ENCODE measurements around the gene BRINP1.

The BRINP1 gene

DNA sequence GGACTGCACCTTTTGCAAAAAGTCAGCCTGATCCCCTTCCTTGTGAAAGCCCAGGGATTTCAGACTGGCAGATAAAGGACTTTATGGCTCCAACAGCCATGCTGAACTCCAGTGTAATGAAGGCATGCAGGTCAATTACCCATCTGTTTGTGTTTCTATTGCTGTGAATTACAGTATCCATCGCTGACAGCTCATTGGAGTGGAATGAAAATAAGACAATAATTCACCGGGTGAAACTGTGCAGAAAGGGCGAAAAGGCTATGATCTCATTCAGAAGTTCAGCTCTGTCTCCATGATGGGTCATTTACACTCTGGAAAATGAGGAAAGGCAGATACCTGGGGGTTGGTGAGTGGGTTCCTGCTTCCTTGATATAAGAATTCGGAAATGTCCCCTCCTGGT lies 148.0 kb downstream of the BRINP1 start:
- ATAC-seq (ENCODE audit: low read depth), result no peak

DNA sequence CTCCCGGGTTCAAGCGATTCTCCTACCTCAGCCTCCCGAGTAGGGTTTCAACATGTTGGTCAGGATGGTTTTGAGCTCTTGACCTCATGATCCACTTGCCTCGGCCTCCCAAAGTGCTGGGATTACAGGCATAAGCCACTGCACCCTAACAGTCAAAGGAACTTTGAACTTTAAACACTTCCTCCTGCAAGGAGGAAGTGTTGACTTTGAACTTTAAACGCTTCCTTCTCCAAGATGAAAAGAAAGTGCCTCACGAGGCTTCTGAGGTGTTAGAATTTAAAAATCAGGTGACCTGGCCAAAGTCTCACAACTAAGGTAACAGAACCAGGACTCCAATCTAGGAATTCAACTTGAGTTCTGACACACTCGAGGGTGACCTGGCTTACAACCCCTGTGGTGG lies 150.9 kb downstream of the BRINP1 start:
- no peaks in the 10 kb centered on the region for H3K27me3 ChIP-seq (ENCODE audit: insufficient read depth, poor library complexity, severe bottlenecking)
- H3K9me3 ChIP-seq (ENCODE audit: severe bottlenecking), result no peaks in the 10 kb centered on the region
- DNase-seq (ENCODE audit: low spot score) (no peak), ATAC-seq (ENCODE audit: low read depth) (no peak)
- no peak overlapping the region for H3K27ac ChIP-seq (ENCODE audit: poor library complexity, severe bottlenecking)
- no peak overlapping the region for H3K4me3 ChIP-seq (ENCODE audit: severe bottlenecking)
- TF ChIP-seq, protein P1, sequence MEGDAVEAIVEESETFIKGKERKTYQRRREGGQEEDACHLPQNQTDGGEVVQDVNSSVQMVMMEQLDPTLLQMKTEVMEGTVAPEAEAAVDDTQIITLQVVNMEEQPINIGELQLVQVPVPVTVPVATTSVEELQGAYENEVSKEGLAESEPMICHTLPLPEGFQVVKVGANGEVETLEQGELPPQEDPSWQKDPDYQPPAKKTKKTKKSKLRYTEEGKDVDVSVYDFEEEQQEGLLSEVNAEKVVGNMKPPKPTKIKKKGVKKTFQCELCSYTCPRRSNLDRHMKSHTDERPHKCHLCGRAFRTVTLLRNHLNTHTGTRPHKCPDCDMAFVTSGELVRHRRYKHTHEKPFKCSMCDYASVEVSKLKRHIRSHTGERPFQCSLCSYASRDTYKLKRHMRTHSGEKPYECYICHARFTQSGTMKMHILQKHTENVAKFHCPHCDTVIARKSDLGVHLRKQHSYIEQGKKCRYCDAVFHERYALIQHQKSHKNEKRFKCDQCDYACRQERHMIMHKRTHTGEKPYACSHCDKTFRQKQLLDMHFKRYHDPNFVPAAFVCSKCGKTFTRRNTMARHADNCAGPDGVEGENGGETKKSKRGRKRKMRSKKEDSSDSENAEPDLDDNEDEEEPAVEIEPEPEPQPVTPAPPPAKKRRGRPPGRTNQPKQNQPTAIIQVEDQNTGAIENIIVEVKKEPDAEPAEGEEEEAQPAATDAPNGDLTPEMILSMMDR (IDR thresholded peaks at IDR 0.05; ENCODE audit: poor library complexity, severe bottlenecking), result no peak
- H3K36me3 ChIP-seq (ENCODE audit: low read depth), result no peaks in the 10 kb centered on the region
- no peaks in the 10 kb centered on the region for H3K4me1 ChIP-seq (ENCODE audit: insufficient read depth, poor library complexity, severe bottlenecking)

More for the DNA sequence above, 148.0 kb downstream of the BRINP1 start:
- no peak overlapping the region for H3K27ac ChIP-seq (ENCODE audit: poor library complexity, severe bottlenecking)
- no peaks in the 10 kb centered on the region for H3K27me3 ChIP-seq (ENCODE audit: insufficient read depth, poor library complexity, severe bottlenecking)
- TF ChIP-seq, protein P1 (IDR thresholded peaks at IDR 0.05; ENCODE audit: poor library complexity, severe bottlenecking), result no peak
- no peak overlapping the region for H3K4me3 ChIP-seq (ENCODE audit: severe bottlenecking)
- no peaks in the 10 kb centered on the region for H3K4me1 ChIP-seq (ENCODE audit: insufficient read depth, poor library complexity, severe bottlenecking)
- H3K9me3 ChIP-seq (ENCODE audit: severe bottlenecking), result no peaks in the 10 kb centered on the region
- H3K36me3 ChIP-seq (ENCODE audit: low read depth), result no peaks in the 10 kb centered on the region
- no peak for DNase-seq (ENCODE audit: low spot score)

- DNase-seq (ENCODE audit: low spot score) (no peak), ATAC-seq (ENCODE audit: low read depth) (no peak)
- Histone ChIP-seq H3K4me1 (ENCODE audit: insufficient read depth, poor library complexity, severe bottlenecking) (no peaks in the 10 kb centered on the region), H3K36me3 (ENCODE audit: low read depth) (no peaks in the 10 kb centered on the region), H3K4me3 (ENCODE audit: severe bottlenecking) (no peak overlapping the region), H3K27ac (ENCODE audit: poor library complexity, severe bottlenecking) (no peak overlapping the region), H3K9me3 (ENCODE audit: severe bottlenecking) (no peaks in the 10 kb centered on the region), H3K27me3 (ENCODE audit: insufficient read depth, poor library complexity, severe bottlenecking) (no peaks in the 10 kb centered on the region)
- TF ChIP-seq, protein P1 (IDR thresholded peaks at IDR 0.05; ENCODE audit: poor library complexity, severe bottlenecking), result no peak
Measured at GRCh38 chr9:119216651-119217331, 152.4 kb downstream of the BRINP1 start.

DNA sequence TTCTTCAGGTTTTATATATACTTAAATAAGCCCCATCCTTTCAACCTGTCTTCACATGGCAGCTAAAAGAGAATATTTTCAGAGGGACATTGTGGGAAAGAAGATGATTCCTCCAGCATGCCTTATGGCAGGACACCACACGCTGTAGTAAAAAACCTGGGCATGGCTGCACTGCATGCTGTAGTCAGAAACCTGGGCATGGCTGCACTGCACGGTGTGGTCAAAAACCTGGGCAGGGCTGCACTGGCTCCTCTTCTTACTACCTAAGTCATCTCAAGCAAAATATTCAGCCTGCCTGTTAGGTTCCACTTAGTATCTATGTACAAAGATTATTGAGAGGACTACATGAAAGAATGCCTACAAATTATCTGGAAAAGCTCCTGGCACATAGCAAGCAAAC lies 153.6 kb downstream of the BRINP1 start:
- DNase-seq (ENCODE audit: low spot score) (no peak), ATAC-seq (ENCODE audit: low read depth) (no peak)
- Histone ChIP-seq H3K9me3 (ENCODE audit: severe bottlenecking) (no peaks in the 10 kb centered on the region), H3K4me3 (ENCODE audit: severe bottlenecking) (no peak overlapping the region), H3K4me1 (ENCODE audit: insufficient read depth, poor library complexity, severe bottlenecking) (no peaks in the 10 kb centered on the region), H3K27me3 (ENCODE audit: insufficient read depth, poor library complexity, severe bottlenecking) (no peaks in the 10 kb centered on the region), H3K36me3 (ENCODE audit: low read depth) (no peaks in the 10 kb centered on the region), H3K27ac (ENCODE audit: poor library complexity, severe bottlenecking) (no peak overlapping the region)
- TF ChIP-seq, protein P1 (IDR thresholded peaks at IDR 0.05; ENCODE audit: poor library complexity, severe bottlenecking), result no peak

- Histone ChIP-seq H3K4me1 (ENCODE audit: insufficient read depth, poor library complexity, severe bottlenecking) (no peaks in the 10 kb centered on the region), H3K27ac (ENCODE audit: poor library complexity, severe bottlenecking) (no peak overlapping the region), H3K9me3 (ENCODE audit: severe bottlenecking) (no peaks in the 10 kb centered on the region), H3K27me3 (ENCODE audit: insufficient read depth, poor library complexity, severe bottlenecking) (no peaks in the 10 kb centered on the region), H3K36me3 (ENCODE audit: low read depth) (no peaks in the 10 kb centered on the region), H3K4me3 (ENCODE audit: severe bottlenecking) (no peak overlapping the region)
- DNase-seq (ENCODE audit: low spot score) (no peak), ATAC-seq (ENCODE audit: low read depth) (no peak)
- TF ChIP-seq, protein P1 (IDR thresholded peaks at IDR 0.05; ENCODE audit: poor library complexity, severe bottlenecking), result no peak
Measured at GRCh38 chr9:119213471-119213870, 155.8 kb downstream of the BRINP1 start.

All from RWPE2 (cell line).